Tibial nerve (tissue), 4 donors: ENCODE data around the gene CAMSAP1.

ENCODE experiments used
- CTCF ChIP-seq, 5 experiments: fragments of 200-600 bp in 3 of 5; fragments of 450-650 bp in 2 of 5; sonication (generic) in 3 of 5; IDR thresholded peaks; one replicate each; pipeline ENCODE4 v1.5.1; 2016 to 2019; ENCODE audit warnings: antibody characterized with exemption in 5 of 5, mild to moderate bottlenecking in 3 of 5, moderate library complexity in 2 of 5
- EP300 ChIP-seq, 2 donors: sonication (generic); formaldehyde crosslinking; IDR thresholded peaks; one replicate each; pipeline ENCODE4 v1.6.1; 2017; ENCODE audit warnings: antibody characterized with exemption in 2 of 2, mild to moderate bottlenecking in 1 of 2
- POLR2A ChIP-seq, 2 donors: fragments of 450-650 bp; IDR thresholded peaks; one replicate each; pipeline ENCODE4 v1.6.1; 2017; ENCODE audit warnings: antibody characterized with exemption in 2 of 2, mild to moderate bottlenecking in 2 of 2, moderate library complexity in 2 of 2

GRCh38 chr9:135821733-135822373 lies 85.5 kb downstream of the CAMSAP1 start:
- TF ChIP-seq POLR2A (IDR thresholded peaks at IDR 0.05) (no peak), CTCF (IDR thresholded peaks at IDR 0.05) (no peak), EP300 (IDR thresholded peaks at IDR 0.05) (no peak)
